Measurements from ENCODE around the gene PPP1R14B.

PPP1R14B gene

DNA sequence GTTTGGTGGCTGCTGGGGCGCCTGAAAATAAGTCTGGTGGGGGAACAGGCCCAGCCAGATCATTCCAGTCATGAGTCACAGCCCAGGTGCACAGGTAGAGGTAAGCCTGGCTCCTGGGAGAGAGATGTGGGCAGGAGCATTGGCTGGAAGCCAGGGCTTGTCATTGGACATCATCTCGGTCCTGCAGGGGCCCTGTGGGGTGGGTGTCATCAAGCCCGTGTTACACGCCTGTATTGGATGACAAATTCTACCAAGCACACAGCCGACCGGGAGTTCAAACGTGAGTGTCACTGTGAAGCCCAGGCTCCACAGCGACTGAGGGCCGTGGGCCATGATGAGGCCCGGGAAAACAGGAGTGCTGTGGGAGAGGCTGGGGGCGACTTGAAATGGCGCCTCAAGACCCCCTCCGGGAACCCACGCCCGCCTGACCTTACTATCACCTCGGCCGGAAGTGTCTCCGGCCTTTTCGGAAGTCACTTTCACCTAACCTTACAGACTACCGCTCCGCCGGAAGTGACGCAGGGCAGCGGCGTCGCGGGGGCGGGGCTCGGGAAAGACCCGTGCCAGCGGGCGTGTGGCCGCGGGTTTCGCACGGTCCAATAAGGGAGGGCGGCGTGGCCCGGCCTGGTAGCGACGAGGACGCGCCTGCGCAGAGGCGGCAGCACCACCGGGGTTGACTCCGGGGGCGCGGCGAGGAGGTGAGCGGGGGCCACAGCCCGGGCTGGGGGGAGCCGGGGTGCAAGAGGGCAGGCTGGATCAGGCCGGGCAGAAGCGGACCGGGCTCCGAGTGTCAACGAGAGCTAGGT is 6.1 kb downstream of the PPP1R14B start, which contains the start of gene FKBP2:
Gene FKBP2, plus strand, starts transcription at position 661 of the 806 bp plus-strand sequence. CDS start 1,293 bp downstream, outside the sequence.
- no peaks in the 10 kb centered on the region for H3K9me3 Mint-ChIP-seq
- H3K27me3 Mint-ChIP-seq (ENCODE audit: low read depth): no peaks in the 10 kb centered on the region
- H3K4me1 Mint-ChIP-seq (ENCODE audit: low read depth): peaks cover 26% of the 10 kb centered on the region
- H3K36me3 Mint-ChIP-seq (ENCODE audit: low read depth): peaks cover 36% of the 10 kb centered on the region
- peak within 1 kb of the TSS; percentile 95 for H3K27ac Mint-ChIP-seq
- DNase-seq (ENCODE audit: low spot score): peak; percentile 99
- H3K4me3 Mint-ChIP-seq: peak within 1 kb of the TSS; percentile 91

DNA sequence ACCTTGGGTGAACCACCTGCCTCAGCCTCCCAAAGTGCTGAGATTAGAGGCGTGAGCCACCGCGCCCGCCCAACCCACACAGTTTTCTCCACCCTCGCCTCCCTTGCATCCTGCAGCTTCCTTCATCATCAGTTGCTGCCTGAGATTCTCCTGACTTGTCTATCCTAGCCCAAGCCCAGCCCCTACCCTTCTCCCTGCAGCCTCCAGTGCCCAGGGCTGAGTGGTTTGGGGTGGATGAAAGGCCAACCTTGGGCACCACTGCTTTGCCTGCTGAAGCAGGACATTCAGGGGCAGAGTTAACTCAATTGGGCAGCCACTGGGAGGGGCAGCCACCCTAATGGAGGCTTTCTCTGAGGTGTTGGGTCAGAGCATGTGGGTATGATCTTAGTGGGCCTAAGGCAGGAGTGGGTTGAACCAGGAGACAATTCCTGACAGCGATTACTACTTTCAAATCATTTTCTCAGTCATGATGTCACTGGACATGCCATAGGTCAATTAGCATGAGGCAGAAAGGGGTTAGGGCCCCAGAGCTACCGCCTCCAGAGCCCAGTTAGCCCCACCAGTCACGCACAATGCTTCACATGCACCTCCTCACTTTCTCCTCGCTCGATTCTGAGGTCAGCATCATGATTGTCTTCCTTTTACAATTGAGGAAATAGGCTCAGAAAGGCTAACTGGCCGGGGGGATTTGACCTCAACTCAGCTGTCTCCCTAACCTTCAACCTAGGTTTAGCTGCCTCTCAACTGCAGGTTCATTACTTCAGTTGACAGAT is 6.9 kb downstream of the PPP1R14B start:
- Mint-ChIP-seq H3K4me3 (peak overlapping the region; percentile 91), H3K36me3 (ENCODE audit: low read depth) (peaks cover 38% of the 10 kb centered on the region), H3K27me3 (ENCODE audit: low read depth) (no peaks in the 10 kb centered on the region), H3K27ac (peak overlapping the region; percentile 95), H3K9me3 (no peaks in the 10 kb centered on the region), H3K4me1 (ENCODE audit: low read depth) (peaks cover 33% of the 10 kb centered on the region)
- no peak for DNase-seq (ENCODE audit: low spot score)

- H3K27ac Mint-ChIP-seq: peak overlapping the region; percentile 20
- H3K4me3 Mint-ChIP-seq: peak overlapping the region; percentile 43
- H3K36me3 Mint-ChIP-seq (ENCODE audit: low read depth): peaks cover 36% of the 10 kb centered on the region
- DNase-seq (ENCODE audit: low spot score): no peak
- no peaks in the 10 kb centered on the region for H3K27me3 Mint-ChIP-seq (ENCODE audit: low read depth)
- peaks cover 33% of the 10 kb centered on the region for H3K4me1 Mint-ChIP-seq (ENCODE audit: low read depth)
- no peaks in the 10 kb centered on the region for H3K9me3 Mint-ChIP-seq
These were observed 7.7 kb downstream of the PPP1R14B start for GRCh38 chr11:64238999-64239398.

DNA sequence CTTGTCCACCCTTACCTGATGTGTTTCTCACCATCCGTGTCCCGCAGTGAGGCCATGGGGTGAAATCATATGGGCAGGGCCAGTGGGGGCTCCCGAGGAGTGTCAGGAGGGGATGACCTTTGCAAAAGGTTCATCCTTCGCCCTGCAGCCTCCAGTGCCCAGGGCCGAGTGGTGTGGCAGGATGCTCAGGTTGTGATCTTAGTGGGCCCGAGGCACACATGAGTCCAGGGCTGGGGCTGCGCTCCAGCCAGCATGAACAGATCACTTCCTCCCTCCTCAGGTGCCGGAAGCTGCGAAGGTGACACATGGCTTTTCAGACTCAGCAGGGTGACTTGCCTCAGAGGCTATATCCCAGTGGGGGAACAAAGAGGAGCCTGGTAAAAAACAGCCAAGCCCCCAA is 8.7 kb downstream of the PPP1R14B start:
- peak overlapping the region; percentile 8 for H3K27ac Mint-ChIP-seq
- H3K4me3 Mint-ChIP-seq: no peak overlapping the region
- H3K4me1 Mint-ChIP-seq (ENCODE audit: low read depth): peaks cover 31% of the 10 kb centered on the region
- peaks cover 27% of the 10 kb centered on the region for H3K36me3 Mint-ChIP-seq (ENCODE audit: low read depth)
- H3K27me3 Mint-ChIP-seq (ENCODE audit: low read depth): no peaks in the 10 kb centered on the region
- no peak for DNase-seq (ENCODE audit: low spot score)
- H3K9me3 Mint-ChIP-seq: no peaks in the 10 kb centered on the region

DNA sequence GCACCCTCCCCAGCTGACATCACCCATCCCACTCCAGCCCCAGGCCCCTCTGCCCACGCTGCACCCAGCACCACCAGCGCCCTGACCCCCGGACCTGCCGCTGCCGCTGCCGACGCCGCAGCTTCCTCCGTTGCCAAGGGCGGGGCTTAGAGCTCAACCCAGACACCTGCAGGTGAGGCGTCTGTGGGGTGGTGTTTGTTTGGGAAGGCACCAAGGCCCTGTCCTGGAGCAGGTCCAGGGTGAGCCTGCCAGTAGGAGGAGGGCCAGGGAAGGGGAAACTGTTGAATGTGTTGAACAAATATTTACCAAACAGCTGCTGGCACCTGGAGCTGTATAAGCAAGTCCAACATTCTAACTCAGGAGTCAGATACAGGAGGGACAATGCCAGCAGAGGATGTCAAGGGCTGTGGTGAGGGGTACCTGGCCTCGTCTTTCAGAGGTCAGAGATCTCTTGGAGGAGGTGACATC is 9.2 kb downstream of the PPP1R14B start:
- H3K4me1 Mint-ChIP-seq (ENCODE audit: low read depth): peaks cover 34% of the 10 kb centered on the region
- H3K9me3 Mint-ChIP-seq: no peaks in the 10 kb centered on the region
- no peak overlapping the region for H3K4me3 Mint-ChIP-seq
- no peak for DNase-seq (ENCODE audit: low spot score)
- H3K27ac Mint-ChIP-seq: no peak overlapping the region
- peaks cover 24% of the 10 kb centered on the region for H3K36me3 Mint-ChIP-seq (ENCODE audit: low read depth)
- no peaks in the 10 kb centered on the region for H3K27me3 Mint-ChIP-seq (ENCODE audit: low read depth)

GRCh38 chr11:64235437-64236161 is 11.1 kb downstream of the PPP1R14B start:
- Mint-ChIP-seq H3K27me3 (ENCODE audit: low read depth) (no peaks in the 10 kb centered on the region), H3K9me3 (no peaks in the 10 kb centered on the region), H3K36me3 (ENCODE audit: low read depth) (peaks cover 23% of the 10 kb centered on the region)

DNA sequence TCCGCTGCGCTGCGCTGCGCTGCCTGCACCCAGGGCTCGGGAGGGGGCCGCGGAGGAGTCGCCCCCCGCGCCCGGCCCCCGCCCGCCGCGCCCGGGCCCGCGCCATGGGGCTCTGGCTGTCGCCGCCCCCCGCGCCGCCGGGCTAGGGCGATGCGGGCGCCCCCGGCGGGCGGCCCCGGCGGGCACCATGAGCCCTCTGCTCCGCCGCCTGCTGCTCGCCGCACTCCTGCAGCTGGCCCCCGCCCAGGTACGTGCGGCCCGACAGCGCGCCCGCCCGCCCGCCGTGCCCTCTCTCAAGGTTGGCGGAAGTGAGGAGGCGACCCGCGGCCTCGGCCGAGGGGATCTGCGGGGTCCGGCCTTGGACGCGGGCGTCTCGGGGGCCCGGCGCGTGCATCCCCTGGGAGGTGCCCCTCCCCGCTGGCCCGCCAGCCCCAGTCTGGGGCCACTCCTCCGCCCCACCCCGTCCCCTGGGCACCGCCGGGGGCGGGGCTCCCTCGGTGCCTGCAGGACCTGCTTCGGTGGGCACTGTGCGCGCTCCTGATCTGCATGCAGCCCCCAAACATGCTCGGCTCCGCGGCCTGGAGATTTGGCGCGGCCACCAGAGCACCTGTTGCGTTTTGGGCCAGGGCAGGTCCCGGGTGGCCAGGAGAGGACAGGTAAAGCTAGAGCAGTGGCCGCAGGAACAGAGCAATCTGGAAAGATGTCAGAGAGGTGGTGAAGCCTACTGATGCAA is 11.9 kb downstream of the PPP1R14B start:
- no peaks in the 10 kb centered on the region for H3K9me3 Mint-ChIP-seq
- peak overlapping the region; percentile 87 for H3K4me3 Mint-ChIP-seq
- H3K27ac Mint-ChIP-seq: peak overlapping the region; percentile 71
- peak; percentile 61 for DNase-seq (ENCODE audit: low spot score)
- H3K36me3 Mint-ChIP-seq (ENCODE audit: low read depth): peaks cover 18% of the 10 kb centered on the region
- H3K4me1 Mint-ChIP-seq (ENCODE audit: low read depth): peaks cover 32% of the 10 kb centered on the region
- H3K27me3 Mint-ChIP-seq (ENCODE audit: low read depth): no peaks in the 10 kb centered on the region

More at GRCh38 chr11:64235437-64236161, 11.1 kb downstream of the PPP1R14B start:
- DNase-seq (ENCODE audit: low spot score): no peak
- Mint-ChIP-seq H3K27ac (peak overlapping the region; percentile 71), H3K4me3 (peak overlapping the region; percentile 87), H3K4me1 (ENCODE audit: low read depth) (peaks cover 38% of the 10 kb centered on the region)

DNA sequence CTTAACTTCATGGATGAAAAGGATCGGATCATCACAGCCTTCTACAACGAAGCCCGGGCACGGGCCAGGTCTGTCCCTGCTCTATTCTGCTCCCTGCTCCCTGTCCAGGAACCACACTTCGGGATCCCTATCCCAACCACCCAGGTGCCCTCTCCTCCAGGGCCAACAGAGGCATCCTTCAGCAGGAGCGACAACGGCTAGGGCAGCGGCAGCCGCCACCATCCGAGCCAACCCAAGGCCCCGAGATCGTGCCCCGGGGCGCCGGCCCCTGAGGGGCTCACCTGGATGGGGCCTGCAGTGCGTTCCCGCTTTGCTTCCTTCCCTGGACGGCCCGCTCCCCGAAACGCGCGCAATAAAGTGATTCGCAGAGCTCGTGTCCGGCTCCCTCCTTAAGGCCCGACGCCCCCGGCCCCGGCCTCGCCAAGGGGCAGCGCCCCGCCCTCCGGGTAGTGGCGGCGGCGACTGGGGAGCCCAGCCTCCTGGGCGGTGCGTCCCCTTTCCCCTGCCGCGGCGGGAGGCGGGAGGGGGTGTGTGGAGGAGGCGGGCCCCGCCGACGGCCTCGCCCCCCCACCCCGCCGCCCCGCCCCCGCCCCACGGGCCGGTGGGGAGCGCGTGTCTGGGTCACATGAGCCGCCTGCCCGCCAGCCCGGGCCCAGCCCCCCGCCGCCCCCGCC is 12.7 kb downstream of the PPP1R14B start, which contains the start of gene VEGFB:
Gene VEGFB, plus strand, starts transcription at position 672 of the 674 bp plus-strand sequence. CDS start 250 bp downstream, outside the sequence.
- H3K4me1 Mint-ChIP-seq (ENCODE audit: low read depth): peaks cover 35% of the 10 kb centered on the region
- DNase-seq (ENCODE audit: low spot score): peak; percentile 72
- H3K9me3 Mint-ChIP-seq: no peaks in the 10 kb centered on the region
- no peaks in the 10 kb centered on the region for H3K27me3 Mint-ChIP-seq (ENCODE audit: low read depth)
- peaks cover 17% of the 10 kb centered on the region for H3K36me3 Mint-ChIP-seq (ENCODE audit: low read depth)
- H3K27ac Mint-ChIP-seq: peak within 1 kb of the TSS; percentile 71
- peak within 1 kb of the TSS; percentile 87 for H3K4me3 Mint-ChIP-seq

DNA sequence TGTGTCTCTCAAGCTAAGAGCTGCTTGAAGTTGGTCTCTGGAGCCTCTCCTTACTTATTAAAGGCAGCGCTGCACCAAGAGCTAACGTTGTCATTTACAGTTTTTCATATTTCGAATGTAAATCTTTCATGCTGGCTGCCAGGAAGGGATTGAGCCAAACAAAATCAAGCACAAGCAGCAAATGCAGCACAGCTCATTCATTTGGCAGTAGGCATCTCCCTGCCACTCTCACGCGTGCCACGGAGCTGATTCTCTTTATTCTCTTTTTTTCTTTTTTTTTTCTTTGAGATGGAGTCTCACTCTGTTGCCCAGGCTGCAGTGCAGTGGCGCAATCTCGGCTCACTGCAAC is 13.8 kb downstream of the PPP1R14B start:
- Mint-ChIP-seq H3K4me3 (peak overlapping the region; percentile 69), H3K27ac (peak overlapping the region; percentile 53), H3K27me3 (ENCODE audit: low read depth) (no peaks in the 10 kb centered on the region), H3K9me3 (no peaks in the 10 kb centered on the region), H3K4me1 (ENCODE audit: low read depth) (peaks cover 34% of the 10 kb centered on the region), H3K36me3 (ENCODE audit: low read depth) (peaks cover 12% of the 10 kb centered on the region)
- no peak for DNase-seq (ENCODE audit: low spot score)

GRCh38 chr11:64232182-64232966 is 14.4 kb downstream of the PPP1R14B start:
- peak overlapping the region; percentile 53 for H3K27ac Mint-ChIP-seq
- H3K4me1 Mint-ChIP-seq (ENCODE audit: low read depth): peaks cover 38% of the 10 kb centered on the region
- peaks cover 10% of the 10 kb centered on the region for H3K36me3 Mint-ChIP-seq (ENCODE audit: low read depth)
- peak overlapping the region; percentile 90 for H3K4me3 Mint-ChIP-seq
- H3K27me3 Mint-ChIP-seq (ENCODE audit: low read depth): no peaks in the 10 kb centered on the region
- no peak for DNase-seq (ENCODE audit: low spot score)
- H3K9me3 Mint-ChIP-seq: no peaks in the 10 kb centered on the region

- H3K36me3 Mint-ChIP-seq (ENCODE audit: low read depth): peaks cover 6% of the 10 kb centered on the region
- H3K27me3 Mint-ChIP-seq (ENCODE audit: low read depth): no peaks in the 10 kb centered on the region
- H3K27ac Mint-ChIP-seq: no peak overlapping the region
- peak overlapping the region; percentile 90 for H3K4me3 Mint-ChIP-seq
- H3K4me1 Mint-ChIP-seq (ENCODE audit: low read depth): peaks cover 37% of the 10 kb centered on the region
- DNase-seq (ENCODE audit: low spot score): no peak
- no peaks in the 10 kb centered on the region for H3K9me3 Mint-ChIP-seq
These were observed 15.2 kb downstream of the PPP1R14B start for GRCh38 chr11:64231546-64231945.

- peaks cover 6% of the 10 kb centered on the region for H3K36me3 Mint-ChIP-seq (ENCODE audit: low read depth)
- H3K4me3 Mint-ChIP-seq: peak overlapping the region; percentile 90
- H3K9me3 Mint-ChIP-seq: no peaks in the 10 kb centered on the region
- peak overlapping the region; percentile 66 for H3K27ac Mint-ChIP-seq
- no peak for DNase-seq (ENCODE audit: low spot score)
- no peaks in the 10 kb centered on the region for H3K27me3 Mint-ChIP-seq (ENCODE audit: low read depth)
- peaks cover 37% of the 10 kb centered on the region for H3K4me1 Mint-ChIP-seq (ENCODE audit: low read depth)
These were observed 15.8 kb downstream of the PPP1R14B start for GRCh38 chr11:64230985-64231365.

Measured in T-helper 2 cell treated with Interferon-gamma antibody and Interleukin-4, amounts not matched to agents 5 μg/mL and 100 μg/mL, for 36 hours (primary cell).